ENCODE data around the gene KRT86.
"Not testable (repeated sequence)": the region's sequence is repeated elsewhere in the genome, so short reads cannot be mapped to it uniquely, and the experiment has no call there.

Gene KRT86

GRCh38 chr12:52252728-52253343 lies 21.6 kb upstream of the KRT86 start:
- no peak for DNase-seq

- DNase-seq, result no peak
Measured at GRCh38 chr12:52253391-52254179, 20.9 kb upstream of the KRT86 start.

DNA sequence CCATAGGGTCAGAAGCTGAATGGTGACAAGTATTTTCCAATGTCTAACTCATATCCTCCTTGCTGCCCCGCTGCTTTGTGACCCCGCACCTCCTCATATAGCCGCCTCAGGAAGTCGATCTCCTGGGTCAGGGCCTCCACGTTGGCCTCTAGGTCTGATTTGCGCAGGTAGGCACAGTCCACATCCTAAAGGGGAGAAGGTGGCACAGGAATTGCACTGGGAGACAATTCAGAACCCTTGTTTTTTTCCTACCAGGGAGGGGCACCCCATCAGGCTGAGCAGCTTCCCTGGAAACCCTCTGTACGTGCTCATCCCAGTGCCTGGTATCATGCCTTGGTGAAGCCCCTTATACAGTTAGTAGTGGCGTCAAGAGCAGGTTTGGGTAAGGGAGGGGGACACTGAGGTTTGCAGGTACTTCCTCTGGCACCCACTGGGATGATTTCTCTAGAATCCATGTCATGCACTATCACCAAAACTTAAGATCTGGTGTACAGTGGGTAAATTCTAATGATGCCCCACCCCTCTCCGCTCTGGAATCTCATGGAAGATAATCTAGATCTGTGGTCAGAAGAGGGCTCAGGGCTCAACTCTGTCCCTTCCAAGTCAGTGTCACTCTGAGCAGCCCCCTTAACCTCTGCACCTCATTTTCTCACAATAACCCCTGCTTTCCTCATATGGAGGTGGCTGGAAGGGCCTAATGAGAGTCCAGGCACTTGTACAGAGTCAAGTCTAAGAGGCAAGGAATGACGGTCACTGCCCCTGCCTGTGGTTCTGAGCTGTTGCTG lies 20.1 kb upstream of the KRT86 start:
- DNase-seq, result no peak

DNA sequence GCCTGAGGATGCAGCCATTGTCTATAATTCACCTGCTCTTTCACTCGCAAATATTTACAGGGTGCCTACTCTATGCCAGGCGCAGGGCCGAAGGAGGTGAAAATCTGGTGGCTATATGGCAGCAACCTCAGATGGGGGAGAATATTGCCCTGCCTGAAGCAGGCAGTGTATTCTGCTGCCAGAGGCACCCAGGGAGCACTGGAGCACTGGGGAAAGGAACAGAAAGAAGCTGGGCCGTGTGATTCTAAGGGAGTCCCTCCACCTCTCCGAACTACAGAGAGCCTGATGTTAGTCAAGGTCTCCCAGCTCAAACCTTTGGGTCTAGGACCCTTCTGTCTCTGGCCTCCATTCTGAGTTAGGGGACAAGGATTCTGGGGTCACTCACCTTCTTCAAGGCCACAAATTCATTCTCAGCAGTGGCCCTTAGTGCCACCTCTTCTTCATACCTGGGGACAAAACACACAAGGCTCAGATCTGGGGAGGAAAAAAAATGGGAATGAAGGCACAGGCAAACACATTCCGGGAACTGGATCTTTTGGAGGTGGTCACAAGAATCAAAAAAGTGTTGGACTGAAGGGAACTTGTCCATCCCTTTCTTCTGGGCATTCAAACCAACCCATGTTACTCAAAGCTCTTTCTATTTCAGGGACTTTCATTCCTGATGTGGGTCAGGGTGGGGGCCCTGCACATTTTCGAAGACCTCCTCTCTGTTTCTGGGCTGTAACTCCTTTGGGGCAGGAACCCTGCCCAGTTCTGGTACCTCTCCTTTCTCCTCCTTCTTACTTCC lies 19.3 kb upstream of the KRT86 start:
- DNase-seq, result no peak

GRCh38 chr12:52255926-52256583 lies 18.4 kb upstream of the KRT86 start:
- no peak for DNase-seq

DNA sequence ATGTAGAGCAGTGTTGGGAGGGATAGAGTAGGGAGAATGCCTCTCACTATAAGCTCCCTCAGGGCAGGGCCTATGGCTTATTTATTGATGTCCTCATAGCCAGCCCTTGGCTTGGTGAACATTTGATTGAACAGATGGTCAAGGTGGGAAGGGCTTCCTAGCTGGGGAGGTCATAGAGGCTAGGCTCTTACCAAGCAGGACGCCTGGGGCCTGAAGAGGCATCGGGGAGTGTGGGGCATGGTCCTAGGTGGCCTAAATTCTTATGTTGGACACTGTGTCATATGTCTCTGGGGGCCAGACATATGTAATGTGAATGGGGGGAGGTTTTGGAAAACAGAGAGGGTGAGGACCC lies 17.9 kb upstream of the KRT86 start:
- no peak for DNase-seq

DNA sequence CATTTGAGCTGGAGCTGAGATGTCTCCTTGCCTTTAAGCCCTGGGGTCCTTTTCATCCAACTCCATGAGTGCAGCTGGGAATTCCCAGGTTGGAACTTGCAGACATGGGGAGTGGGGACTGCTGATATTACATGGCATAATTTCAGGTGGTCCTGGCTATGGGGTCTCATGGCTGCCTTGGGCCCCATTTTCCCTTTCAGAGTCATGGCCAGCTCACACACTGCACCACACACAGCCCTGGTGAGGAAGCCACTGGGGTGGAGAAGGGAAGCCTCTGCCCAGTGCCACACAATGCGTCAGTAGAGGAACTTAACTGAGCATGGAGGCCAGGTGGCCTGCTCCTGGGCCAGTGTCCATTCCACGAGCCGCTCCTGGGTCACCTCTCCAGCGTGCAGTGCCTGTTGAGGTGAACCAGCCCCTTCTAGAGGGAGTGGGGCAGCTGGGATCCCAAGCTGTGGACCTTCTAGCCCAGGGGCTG lies 17.3 kb upstream of the KRT86 start:
- DNase-seq, result no peak

GRCh38 chr12:52257922-52258321 lies 16.5 kb upstream of the KRT86 start:
- not testable (repeated sequence) for DNase-seq

- DNase-seq, result no peak
Measured at GRCh38 chr12:52258335-52258901, 16.0 kb upstream of the KRT86 start.

- peak in 1 of 2 experiments; percentile 68 for DNase-seq
Measured at GRCh38 chr12:52259657-52260243, 14.7 kb upstream of the KRT86 start.

GRCh38 chr12:52260361-52261207 lies 13.9 kb upstream of the KRT86 start:
- DNase-seq, result no peak

DNA sequence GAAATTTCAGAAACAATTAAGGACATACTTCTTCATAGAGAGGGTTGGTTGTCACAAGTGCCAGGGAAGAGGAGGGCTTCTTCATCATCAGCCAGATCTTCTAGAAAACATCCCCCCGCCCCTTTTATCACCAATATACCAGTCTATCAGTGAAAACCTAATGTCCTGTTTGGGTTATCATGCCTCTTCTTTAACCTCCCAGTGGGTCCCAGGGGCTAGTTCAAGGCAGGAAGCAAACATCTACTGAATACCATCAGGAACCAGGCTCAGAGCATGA lies 13.3 kb upstream of the KRT86 start:
- DNase-seq, result no peak

DNA sequence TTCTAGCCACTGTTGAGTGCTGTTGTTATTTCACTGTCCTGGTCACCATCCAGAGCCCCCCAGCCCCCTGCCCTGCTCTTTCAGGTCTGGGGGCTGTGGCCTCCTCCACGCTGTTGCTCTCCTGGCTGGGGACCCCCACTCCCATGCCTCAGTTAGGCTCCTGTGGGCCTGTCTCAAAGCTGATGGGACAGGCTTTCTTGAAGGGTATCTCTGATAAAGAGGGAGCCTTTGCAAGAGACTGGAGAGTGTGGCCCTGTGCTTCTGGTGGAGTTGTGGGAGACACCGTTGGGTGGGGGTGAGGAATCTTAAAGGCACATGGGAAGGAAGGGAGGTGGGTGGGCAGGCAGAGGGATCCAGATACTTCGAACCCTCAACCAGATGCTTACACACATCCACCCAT lies 12.2 kb upstream of the KRT86 start:
- no peak for DNase-seq

GRCh38 chr12:52263761-52264434 lies 10.5 kb upstream of the KRT86 start:
- DNase-seq, result no peak

- no peak for DNase-seq
Measured at GRCh38 chr12:52264435-52264825, 10.0 kb upstream of the KRT86 start.

GRCh38 chr12:52266514-52266913 lies 7.9 kb upstream of the KRT86 start:
- no peak for DNase-seq

DNA sequence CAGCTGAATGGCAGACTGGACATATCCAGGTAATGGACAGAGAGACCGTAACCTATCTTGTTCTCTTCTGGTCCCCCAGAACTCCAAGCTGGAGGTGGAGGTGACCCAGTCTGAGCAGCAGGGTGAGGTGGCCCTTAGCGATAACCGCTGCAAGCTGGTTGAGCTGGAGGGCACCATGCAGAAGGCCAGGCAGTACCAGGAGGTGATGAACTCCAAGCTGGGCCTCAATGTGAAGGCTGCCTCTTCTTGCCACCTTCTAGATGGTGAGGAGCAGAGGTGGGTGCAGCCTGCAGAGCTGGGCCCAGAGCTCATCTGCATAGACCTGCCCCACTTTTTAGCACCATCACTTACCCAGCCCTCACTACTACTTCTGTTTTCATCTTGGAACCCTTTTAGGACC lies 7.2 kb upstream of the KRT86 start:
- DNase-seq, result no peak

GRCh38 chr12:52267699-52268098 lies 6.7 kb upstream of the KRT86 start:
- DNase-seq, result no peak

DNA sequence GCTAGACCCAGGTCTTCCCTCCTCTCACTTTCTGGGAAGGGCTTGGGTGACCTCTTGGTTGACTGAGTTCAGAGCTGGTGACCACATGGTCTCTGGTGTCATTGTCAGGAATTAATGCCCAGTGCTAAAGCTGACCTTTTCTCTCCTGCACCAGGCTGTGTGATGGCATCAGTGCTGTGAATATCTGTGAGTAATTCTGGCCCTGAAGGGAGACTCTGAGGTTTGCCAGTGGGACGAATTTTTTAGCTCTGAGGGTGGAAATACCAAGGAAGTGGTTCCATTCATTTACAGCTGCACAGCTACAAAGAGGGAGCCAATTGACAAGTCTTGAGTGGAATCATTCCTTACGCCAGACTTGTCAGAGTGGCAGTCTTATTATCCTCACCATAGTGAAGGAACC lies 6.2 kb upstream of the KRT86 start:
- DNase-seq, result no peak

DNA sequence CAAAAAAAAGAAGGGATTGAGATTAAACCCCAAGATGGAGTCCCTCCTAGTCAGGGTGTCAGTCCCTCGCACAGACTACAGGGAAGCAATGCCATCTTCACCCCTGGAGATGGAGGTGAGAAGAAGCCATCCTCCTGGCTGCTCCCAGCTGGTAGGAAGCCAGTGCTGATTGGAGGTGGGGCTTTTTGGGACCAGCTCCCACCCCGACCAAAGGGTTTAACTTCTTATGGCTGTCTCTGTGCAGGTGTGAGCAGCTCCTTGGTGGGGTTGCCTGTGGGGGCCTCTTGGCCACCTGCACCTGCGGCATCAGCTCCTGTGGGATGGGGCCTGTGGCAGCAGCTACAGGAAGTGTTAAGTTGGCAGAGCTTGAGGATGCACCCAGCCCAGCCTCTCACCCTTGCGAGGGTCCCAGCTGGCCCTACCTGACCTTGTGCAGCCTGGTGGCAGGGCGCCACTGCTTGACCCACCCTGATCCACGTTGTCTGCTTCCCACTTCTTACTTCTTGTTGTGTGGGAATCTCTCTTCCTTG lies 3.8 kb upstream of the KRT86 start:
- no peak for DNase-seq

Measured in NCI-H526 (cell line).